Kidney (tissue), 14 donors: ENCODE data around the gene ETV6. TPM values are rescaled to one million over a fixed set of nuclear protein-coding genes. Genes with fewer than 3 reads are reported as not detected.

ENCODE experiments used
- DNase-seq, 5 donors: peaks; one replicate each; pipeline ENCODE4 v3.0.0-alpha.2; 2013 to 2020
- FAIRE-seq: peaks from 2 replicates; lab custom pipeline; 2012; peaks lifted over from hg19 to GRCh38; lab: Jason Lieb, UNC
- H3K27ac ChIP-seq, 2 donors: one replicate each; pipeline ENCODE4 v1.7.0; 2013; ENCODE audit warnings: low read depth in 2 of 2, low read length in 2 of 2, inconsistent platforms in 1 of 2
- H3K27me3 ChIP-seq: one replicate; pipeline ENCODE4 v1.7.1; 2013; ENCODE audit warnings: low read length, inconsistent platforms; ENCODE audit not compliant: control insufficient read depth, insufficient read depth
- H3K36me3 ChIP-seq, 3 donors: one replicate each; pipeline versions ENCODE4 v1.7.0 to v1.7.1; 2013; ENCODE audit warnings: low read length in 3 of 3, control low read depth in 1 of 3, inconsistent platforms in 1 of 3; ENCODE audit not compliant: insufficient read depth in 3 of 3, control insufficient read depth in 2 of 3
- H3K4me1 ChIP-seq, 3 donors: one replicate each; pipeline versions ENCODE4 v1.7.0 to v1.7.1; 2013; ENCODE audit warnings: low read length in 3 of 3, inconsistent platforms in 1 of 3, low read depth in 1 of 3; ENCODE audit not compliant: control insufficient read depth in 2 of 3, insufficient read depth in 2 of 3
- H3K4me3 ChIP-seq, 3 donors: one replicate each; pipeline versions ENCODE4 v1.7.0 to v1.8.1; 2013; ENCODE audit warnings: low read length in 3 of 3, control low read depth in 1 of 3, inconsistent platforms in 1 of 3
- H3K9ac ChIP-seq, 3 donors: one replicate each; pipeline versions ENCODE4 v1.7.0 to v1.7.1; 2013; ENCODE audit warnings: low read length in 3 of 3, control low read depth in 1 of 3, inconsistent platforms in 1 of 3
- H3K9me3 ChIP-seq, 3 donors: one replicate each; pipeline versions ENCODE4 v1.7.0 to v1.7.1; 2013; ENCODE audit warnings: low read length in 3 of 3, control low read depth in 1 of 3, inconsistent platforms in 1 of 3; ENCODE audit not compliant: control insufficient read depth in 2 of 3, insufficient read depth in 1 of 3
- CTCF ChIP-seq: IDR thresholded peaks from 3 replicates; pipeline ENCODE4 v1.5.1; 2012; ENCODE audit warnings: mild to moderate bottlenecking, moderate library complexity, borderline replicate concordance; ENCODE audit not compliant: insufficient read depth; ENCODE audit errors: extremely low read depth
- intact Hi-C: fragments of 100-400 bp; cut with DNase I; formaldehyde crosslinking; loops from one replicate; pipeline ENCODE4 v1.11.1; 2022
- polyA plus RNA-seq: library from polyadenylated mRNA; stranded (reverse); fragments of 350-450 nt; fragmentation: Illumina TruSeq; extraction: RNeasy Lipid Tissue Mini Kit (QIAGEN cat#74804); gene quantifications from one replicate; pipeline ENCODE4 v1.2.3, GENCODE V29; 2014; ENCODE audit warnings: low read depth, low replicate concordance; ENCODE audit not compliant: insufficient read depth
- total RNA-seq: library from RNA; stranded (reverse); fragmentation: NEBNext Ultra II Directional; extraction: Animal tissue kit (Norgen Biotek cat#: 25700); gene quantifications from one replicate; pipeline ENCODE4 v1.2.1, GENCODE V29; 2021
- donor health status: control.
- donor health status: control.
- donor health status: control.
- donor health status: control.
- donor health status: control.
- donor health status: DM: yes; HTN: yes; CAD: no.
- donor health status: Normal renal cell carcinoma (clear cell type).

The ETV6 gene
- total and polyA plus RNA-seq, 2 donors from 2014 or later: 5.2 to 59.8 TPM

GRCh38 chr12:11651785-11652184 lies 2.3 kb downstream of the ETV6 start:
- H3K27ac ChIP-seq: peak overlapping the region in 1 of 2 donors; percentile 8
- no peaks in the 10 kb centered on the region for H3K36me3 ChIP-seq
- H3K27me3 ChIP-seq: no peaks in the 10 kb centered on the region
- no peaks in the 10 kb centered on the region for H3K9me3 ChIP-seq
- H3K4me3 ChIP-seq: peak overlapping the region; percentile 84 to 97 (median 94)
- H3K9ac ChIP-seq: peak overlapping the region; percentile 26 to 84 (median 63)
- intact Hi-C loops: no loop called here
- TF ChIP-seq CTCF: no peak
- DNase-seq: no peak
- H3K4me1 ChIP-seq: peaks cover 0 to 13% (median 12%) of the 10 kb centered on the region in 3 donors
- no peak for FAIRE-seq

- intact Hi-C loops: no loop called here
- H3K36me3 ChIP-seq: no peaks in the 10 kb centered on the region
- peaks cover 0 to 13% (median 12%) of the 10 kb centered on the region in 3 donors for H3K4me1 ChIP-seq
- FAIRE-seq (no peak), DNase-seq (peak in 3 of 5 donors; percentile 37 to 60 (median 56))
- H3K27me3 ChIP-seq: no peaks in the 10 kb centered on the region
- TF ChIP-seq CTCF: no peak
- H3K9me3 ChIP-seq: no peaks in the 10 kb centered on the region
- peak overlapping the region; percentile 84 to 97 (median 94) for H3K4me3 ChIP-seq
- H3K9ac ChIP-seq: peak overlapping the region; percentile 26 to 84 (median 63)
- peak overlapping the region; percentile 8 to 79 for H3K27ac ChIP-seq
Observed at GRCh38 chr12:11652351-11653040, 3.0 kb downstream of the ETV6 start.

- Histone ChIP-seq H3K4me1 (peaks cover 0 to 17% (median 12%) of the 10 kb centered on the region in 3 donors), H3K27ac (peak overlapping the region; percentile 23 to 79), H3K36me3 (no peaks in the 10 kb centered on the region), H3K9me3 (no peaks in the 10 kb centered on the region), H3K4me3 (peak overlapping the region in 2 of 3 donors; percentile 94 to 97), H3K9ac (peak overlapping the region in 1 of 3 donors; percentile 54), H3K27me3 (no peaks in the 10 kb centered on the region)
- no peak for TF ChIP-seq CTCF
- DNase-seq (no peak), FAIRE-seq (no peak)
- intact Hi-C loops: no loop called here
Observed at GRCh38 chr12:11653215-11653753, 3.8 kb downstream of the ETV6 start.
